ENCODE data around the gene PCDH10.

GRCh38 chr4:133136833-133137232, 12.3 kb upstream of the PCDH10 start:
- TF ChIP-seq POLR2A (IDR thresholded peaks at IDR 0.05) (no peak), CTCF (IDR thresholded peaks at IDR 0.05) (no peak)

All from Peyer's patch (tissue), 4 donors.